ENCODE results near the gene DLG5. TPM values are rescaled to one million over a fixed set of nuclear protein-coding genes. Genes with fewer than 3 reads are reported as not detected.

DLG5 gene, protein sequence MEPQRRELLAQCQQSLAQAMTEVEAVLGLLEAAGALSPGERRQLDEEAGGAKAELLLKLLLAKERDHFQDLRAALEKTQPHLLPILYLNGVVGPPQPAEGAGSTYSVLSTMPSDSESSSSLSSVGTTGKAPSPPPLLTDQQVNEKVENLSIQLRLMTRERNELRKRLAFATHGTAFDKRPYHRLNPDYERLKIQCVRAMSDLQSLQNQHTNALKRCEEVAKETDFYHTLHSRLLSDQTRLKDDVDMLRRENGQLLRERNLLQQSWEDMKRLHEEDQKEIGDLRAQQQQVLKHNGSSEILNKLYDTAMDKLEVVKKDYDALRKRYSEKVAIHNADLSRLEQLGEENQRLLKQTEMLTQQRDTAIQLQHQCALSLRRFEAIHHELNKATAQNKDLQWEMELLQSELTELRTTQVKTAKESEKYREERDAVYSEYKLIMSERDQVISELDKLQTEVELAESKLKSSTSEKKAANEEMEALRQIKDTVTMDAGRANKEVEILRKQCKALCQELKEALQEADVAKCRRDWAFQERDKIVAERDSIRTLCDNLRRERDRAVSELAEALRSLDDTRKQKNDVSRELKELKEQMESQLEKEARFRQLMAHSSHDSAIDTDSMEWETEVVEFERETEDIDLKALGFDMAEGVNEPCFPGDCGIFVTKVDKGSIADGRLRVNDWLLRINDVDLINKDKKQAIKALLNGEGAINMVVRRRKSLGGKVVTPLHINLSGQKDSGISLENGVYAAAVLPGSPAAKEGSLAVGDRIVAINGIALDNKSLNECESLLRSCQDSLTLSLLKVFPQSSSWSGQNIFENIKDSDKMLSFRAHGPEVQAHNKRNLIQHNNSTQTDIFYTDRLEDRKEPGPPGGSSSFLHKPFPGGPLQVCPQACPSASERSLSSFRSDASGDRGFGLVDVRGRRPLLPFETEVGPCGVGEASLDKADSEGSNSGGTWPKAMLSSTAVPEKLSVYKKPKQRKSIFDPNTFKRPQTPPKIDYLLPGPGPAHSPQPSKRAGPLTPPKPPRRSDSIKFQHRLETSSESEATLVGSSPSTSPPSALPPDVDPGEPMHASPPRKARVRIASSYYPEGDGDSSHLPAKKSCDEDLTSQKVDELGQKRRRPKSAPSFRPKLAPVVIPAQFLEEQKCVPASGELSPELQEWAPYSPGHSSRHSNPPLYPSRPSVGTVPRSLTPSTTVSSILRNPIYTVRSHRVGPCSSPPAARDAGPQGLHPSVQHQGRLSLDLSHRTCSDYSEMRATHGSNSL (N-terminal part only)
- total RNA-seq = 1 to 10 TPM; 4.8 to 5.0 TPM

DNA sequence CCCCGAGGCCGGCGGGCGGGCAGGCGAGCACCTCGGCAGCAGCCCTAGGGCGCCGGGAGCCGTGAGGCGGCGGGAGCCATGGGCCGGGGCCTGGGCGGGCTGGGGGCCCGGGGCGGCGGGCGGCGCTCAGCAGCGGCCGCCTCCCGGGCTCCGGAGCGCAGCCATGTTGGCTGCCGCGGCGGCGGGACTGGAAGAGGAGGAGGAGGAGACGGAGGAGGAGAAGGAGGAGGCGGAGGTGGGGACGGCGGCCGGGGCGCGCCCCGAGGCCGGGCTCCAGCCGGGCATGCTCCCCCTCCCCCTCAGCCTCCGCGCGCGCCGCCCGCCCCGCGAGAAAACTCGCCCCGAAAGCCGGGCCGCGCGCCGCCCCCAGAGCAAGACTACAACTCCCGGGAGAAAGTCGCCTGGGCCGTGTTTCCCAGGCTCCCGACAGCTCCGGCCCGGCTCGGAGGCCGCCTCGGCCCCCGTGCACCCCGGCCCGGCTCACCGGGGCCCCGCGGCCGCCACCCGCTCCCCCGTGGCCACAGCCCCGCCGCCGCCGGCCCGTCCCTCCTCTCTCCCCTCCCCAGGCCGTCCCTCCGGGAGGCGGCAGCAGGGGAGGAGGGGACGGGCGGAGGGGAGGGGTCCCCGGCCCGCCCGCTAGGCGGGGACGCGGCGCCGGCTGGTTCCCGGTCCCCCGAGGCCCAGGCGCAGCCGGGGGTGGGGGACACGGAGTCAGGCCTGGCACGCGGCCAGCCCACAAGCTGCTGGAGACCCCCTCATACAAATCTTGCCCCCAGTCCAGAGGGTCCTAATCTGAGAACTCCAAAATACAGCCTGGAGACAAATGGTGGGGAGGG is at the start of gene DLG5:
DLG5 (minus strand) TSS at position 190 of the 836 bp plus-strand sequence. CDS start 235 bp downstream, outside the sequence.
- POLR2A ChIA-PET = no interaction called here
- Mint-ChIP-seq H3K27me3 (peaks cover 53% of the 10 kb centered on the region), H3K4me1 (peaks cover 11% of the 10 kb centered on the region), H3K9me3 (no peaks in the 10 kb centered on the region), H3K4me3 (peak within 1 kb of the TSS; percentile 73), H3K27ac (no peak within 1 kb of the TSS), H3K36me3 (no peaks in the 10 kb centered on the region)
- DNase-seq = peak; percentile 66
- ATAC-seq (ENCODE audit: low read depth) = peak; percentile 69

DNA sequence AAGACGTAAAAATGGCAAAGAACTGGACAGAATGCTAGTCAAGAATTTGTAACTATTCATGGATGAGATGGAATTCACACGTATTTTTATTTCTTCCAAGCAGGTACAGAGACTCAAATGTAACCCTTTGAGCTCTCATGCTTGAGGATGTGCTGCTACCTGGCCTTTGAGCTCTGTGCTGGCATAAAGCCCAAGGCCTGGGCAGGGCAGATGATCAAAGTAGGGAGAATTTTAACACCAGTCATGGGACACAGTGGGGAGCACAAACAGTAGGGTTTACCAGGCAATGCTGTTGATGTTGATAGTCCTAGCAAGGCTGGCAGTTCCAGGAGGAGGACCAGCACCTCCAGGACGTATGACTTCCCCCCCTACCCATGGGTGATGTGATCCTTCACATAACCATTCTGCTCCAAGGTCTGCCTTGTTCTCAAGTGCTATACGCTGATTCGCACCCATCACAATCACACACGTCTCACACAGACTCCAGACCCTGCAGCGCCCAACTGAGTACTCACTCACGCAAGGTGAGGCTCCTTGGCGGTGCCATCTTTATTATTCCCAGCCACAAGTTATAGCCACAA is 48.6 kb upstream of the DLG5 start:
- Mint-ChIP-seq H3K27ac (no peak overlapping the region), H3K27me3 (no peaks in the 10 kb centered on the region), H3K4me3 (no peak overlapping the region), H3K4me1 (peaks cover 10% of the 10 kb centered on the region), H3K9me3 (no peaks in the 10 kb centered on the region), H3K36me3 (peaks cover 7% of the 10 kb centered on the region)
- ATAC-seq (ENCODE audit: low read depth) (no peak), DNase-seq (no peak)
- POLR2A ChIA-PET = no interaction called here

DNA sequence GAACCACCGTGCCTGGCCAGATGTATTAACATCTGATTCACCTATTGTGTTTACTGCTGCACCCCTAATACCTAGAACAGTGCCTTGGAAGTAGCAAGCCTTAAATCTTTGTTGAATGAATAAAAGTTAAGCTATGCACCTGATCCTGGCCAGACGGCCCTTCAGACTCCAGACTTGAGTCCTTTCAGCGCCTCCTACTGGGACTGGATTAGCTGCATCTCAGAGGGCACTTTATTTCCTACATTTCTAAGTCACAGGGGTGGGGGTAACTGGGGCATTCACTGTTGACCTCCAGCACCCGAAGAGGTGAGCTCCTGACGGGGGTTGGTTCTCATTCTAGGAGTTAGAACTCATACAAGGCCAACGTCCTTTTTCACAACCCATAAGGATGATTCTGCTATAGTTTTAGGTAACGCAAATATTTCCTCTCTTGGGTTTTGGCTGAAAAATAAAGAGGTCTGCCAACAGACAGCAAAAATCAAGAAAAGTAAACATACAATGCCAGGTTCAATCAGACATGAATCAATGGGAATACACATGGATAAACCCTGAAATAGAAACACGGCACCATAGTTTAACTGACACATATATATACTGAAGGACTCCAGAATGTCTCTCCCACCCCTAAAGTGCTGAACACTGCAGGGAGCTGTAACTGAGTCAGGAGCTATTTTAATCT is 48.0 kb upstream of the DLG5 start:
- H3K9me3 Mint-ChIP-seq = no peaks in the 10 kb centered on the region
- H3K27ac Mint-ChIP-seq = no peak overlapping the region
- no peak overlapping the region for H3K4me3 Mint-ChIP-seq
- POLR2A ChIA-PET = no interaction called here
- no peaks in the 10 kb centered on the region for H3K27me3 Mint-ChIP-seq
- DNase-seq = no peak
- ATAC-seq (ENCODE audit: low read depth) = no peak
- H3K4me1 Mint-ChIP-seq = peaks cover 10% of the 10 kb centered on the region
- peaks cover 7% of the 10 kb centered on the region for H3K36me3 Mint-ChIP-seq

DNA sequence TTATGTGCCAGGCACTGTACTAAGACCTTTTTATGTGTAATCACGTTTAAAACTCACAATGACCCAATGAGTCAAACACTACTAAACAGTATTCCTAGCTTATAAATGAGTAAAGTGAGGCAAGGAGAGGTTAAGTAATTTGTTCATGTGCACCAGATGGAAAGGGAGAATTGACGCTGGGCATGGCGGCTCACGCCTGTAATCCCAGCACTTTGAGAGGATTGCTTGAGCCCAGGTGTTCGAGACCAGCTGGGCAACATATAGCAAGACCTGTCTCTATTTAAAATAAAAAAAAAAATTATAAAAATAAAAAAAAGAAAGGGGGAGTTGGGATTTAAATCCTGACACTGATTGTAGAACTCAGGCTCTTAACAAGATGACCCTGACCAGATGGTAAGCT is 46.7 kb upstream of the DLG5 start:
- POLR2A ChIA-PET = no interaction called here
- Mint-ChIP-seq H3K27ac (no peak overlapping the region), H3K4me3 (no peak overlapping the region), H3K4me1 (peaks cover 10% of the 10 kb centered on the region), H3K36me3 (peaks cover 10% of the 10 kb centered on the region), H3K9me3 (no peaks in the 10 kb centered on the region), H3K27me3 (no peaks in the 10 kb centered on the region)
- ATAC-seq (ENCODE audit: low read depth) = no peak
- no peak for DNase-seq

DNA sequence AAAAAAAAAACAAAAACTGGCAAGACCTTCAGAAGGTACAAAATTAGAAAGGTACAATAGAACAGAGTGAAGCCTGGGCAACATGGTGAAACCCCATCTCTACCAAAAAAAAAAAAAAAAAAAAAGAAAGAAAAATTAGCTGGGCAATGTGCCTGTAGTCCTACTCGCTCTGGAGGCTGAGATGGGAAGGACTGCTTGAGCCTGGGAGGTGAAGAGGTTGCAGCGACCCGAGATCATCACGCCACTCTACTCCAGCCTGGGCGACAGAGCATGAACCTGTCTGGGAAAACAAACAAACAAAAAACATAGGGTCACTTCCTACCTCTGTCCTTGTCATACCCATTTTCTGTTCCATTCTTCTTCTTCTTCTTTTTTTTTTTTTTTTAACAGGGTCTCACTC is 45.6 kb upstream of the DLG5 start:
- H3K4me3 Mint-ChIP-seq = no peak overlapping the region
- no peak for ATAC-seq (ENCODE audit: low read depth)
- peaks cover 10% of the 10 kb centered on the region for H3K4me1 Mint-ChIP-seq
- H3K9me3 Mint-ChIP-seq = no peaks in the 10 kb centered on the region
- no peaks in the 10 kb centered on the region for H3K27me3 Mint-ChIP-seq
- no peak overlapping the region for H3K27ac Mint-ChIP-seq
- POLR2A ChIA-PET = interaction anchor here (0.7 kb wide), 1 partner anchor 1152 kb away, joined by 5 read pairs; no protein-coding TSS in a partner anchor
- H3K36me3 Mint-ChIP-seq = peaks cover 6% of the 10 kb centered on the region
- no peak for DNase-seq

- POLR2A ChIA-PET = interaction anchor here (0.7 kb wide), 1 partner anchor 229 kb away, joined by 3 read pairs; no protein-coding TSS in a partner anchor
- H3K36me3 Mint-ChIP-seq = peaks cover 6% of the 10 kb centered on the region
- no peak for DNase-seq
- no peak overlapping the region for H3K27ac Mint-ChIP-seq
- ATAC-seq (ENCODE audit: low read depth) = no peak
- no peaks in the 10 kb centered on the region for H3K27me3 Mint-ChIP-seq
- no peaks in the 10 kb centered on the region for H3K9me3 Mint-ChIP-seq
- H3K4me1 Mint-ChIP-seq = peaks cover 10% of the 10 kb centered on the region
- no peak overlapping the region for H3K4me3 Mint-ChIP-seq
Observed at GRCh38 chr10:77971804-77972144, 45.2 kb upstream of the DLG5 start.

DNA sequence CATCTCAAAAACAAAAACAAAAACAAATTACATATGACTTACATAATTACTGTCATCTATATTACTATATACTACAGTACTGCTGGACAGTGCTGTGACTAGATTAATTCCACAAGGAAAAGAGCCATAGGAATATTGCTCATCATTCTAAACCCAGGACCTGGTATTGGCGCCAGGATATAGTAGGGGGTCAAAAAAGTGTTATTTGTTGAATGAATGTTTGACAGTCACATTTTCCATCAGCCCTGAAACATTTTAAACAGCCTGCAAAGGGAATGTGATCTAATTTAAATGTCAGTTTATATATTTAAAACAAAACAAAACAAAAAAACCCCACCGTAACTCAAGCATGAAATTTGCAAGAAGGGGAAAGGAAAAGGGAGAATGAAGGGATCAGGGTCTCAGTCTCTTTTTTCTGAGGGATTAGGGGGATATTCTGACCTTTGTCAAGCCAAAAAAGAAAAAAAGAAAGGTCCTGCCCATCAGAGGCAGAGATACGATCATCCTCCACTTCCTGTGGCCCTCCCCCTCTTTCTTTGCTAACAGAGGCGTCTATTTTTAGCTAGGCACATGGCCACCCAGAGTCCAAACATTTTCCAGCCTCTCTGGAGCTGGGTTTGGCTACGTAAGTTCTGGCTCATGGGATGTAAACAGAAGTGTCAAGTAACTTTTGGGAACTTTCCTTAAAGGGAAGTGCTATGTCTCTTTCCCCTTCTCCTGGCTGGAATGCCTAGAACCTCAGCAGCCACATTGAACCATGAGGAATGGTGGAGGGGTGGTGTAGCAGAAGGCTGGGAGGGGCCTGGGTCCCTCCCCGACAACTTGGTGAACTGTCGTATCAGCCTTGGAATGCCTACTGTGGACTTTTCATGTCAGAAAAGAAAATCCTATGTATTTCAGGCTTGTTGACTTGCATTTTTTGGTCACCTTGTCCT is 44.6 kb upstream of the DLG5 start:
- Mint-ChIP-seq H3K4me3 (no peak overlapping the region), H3K27me3 (no peaks in the 10 kb centered on the region), H3K9me3 (no peaks in the 10 kb centered on the region), H3K27ac (peak overlapping the region; percentile 36), H3K36me3 (peaks cover 3% of the 10 kb centered on the region), H3K4me1 (peaks cover 10% of the 10 kb centered on the region)
- ATAC-seq (ENCODE audit: low read depth) = no peak
- no peak for DNase-seq
- POLR2A ChIA-PET = interaction anchor here (0.7 kb wide), 1 partner anchor 230 kb away, joined by 3 read pairs; no protein-coding TSS in a partner anchor

DNA sequence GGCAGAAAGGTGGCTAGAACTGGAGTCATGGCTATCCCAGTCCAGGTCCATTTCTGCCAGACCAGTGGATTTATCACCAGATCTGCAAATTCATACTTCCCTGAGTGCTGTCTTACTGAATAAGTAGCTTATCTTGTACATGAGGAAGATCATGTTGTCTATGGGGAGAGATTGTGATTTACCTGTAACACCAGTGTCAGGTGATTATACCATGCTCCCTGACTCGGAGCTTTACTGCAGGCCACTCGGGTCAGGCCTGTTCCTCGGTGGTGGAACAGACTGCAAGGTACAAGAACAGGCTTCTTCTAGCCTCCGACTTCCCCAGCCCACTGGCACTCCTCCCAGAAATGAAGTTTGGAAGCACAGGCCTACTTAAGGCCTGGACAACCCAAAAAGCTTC is 42.6 kb upstream of the DLG5 start:
- ATAC-seq (ENCODE audit: low read depth) (no peak), DNase-seq (no peak)
- peaks cover 10% of the 10 kb centered on the region for H3K4me1 Mint-ChIP-seq
- no peak overlapping the region for H3K27ac Mint-ChIP-seq
- POLR2A ChIA-PET = no interaction called here
- H3K27me3 Mint-ChIP-seq = no peaks in the 10 kb centered on the region
- H3K36me3 Mint-ChIP-seq = peaks cover 3% of the 10 kb centered on the region
- H3K9me3 Mint-ChIP-seq = peaks cover 3% of the 10 kb centered on the region
- no peak overlapping the region for H3K4me3 Mint-ChIP-seq

DNA sequence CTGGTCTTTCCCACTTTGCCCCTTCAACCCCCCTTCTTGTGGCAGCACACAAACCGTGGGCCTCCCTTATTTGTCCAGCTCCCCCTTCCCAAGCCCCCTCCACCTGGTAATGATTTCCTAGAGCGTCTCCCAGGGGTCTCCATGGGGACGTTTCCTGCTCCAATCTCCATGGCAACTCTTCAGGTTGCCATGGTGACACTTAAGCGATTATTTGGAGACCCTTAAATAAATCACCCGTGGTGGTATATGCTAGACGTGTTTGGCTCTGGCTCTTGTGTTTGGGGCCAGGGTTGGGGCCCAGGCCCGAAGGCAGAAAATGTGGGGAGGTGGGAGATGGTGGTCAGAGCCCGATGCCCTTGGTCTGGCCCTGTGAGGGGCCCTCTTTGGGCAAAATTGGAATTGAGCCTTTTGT is 41.1 kb upstream of the DLG5 start:
- DNase-seq (no peak), ATAC-seq (ENCODE audit: low read depth) (no peak)
- Mint-ChIP-seq H3K27me3 (no peaks in the 10 kb centered on the region), H3K9me3 (peaks cover 5% of the 10 kb centered on the region), H3K27ac (no peak overlapping the region), H3K4me3 (no peak overlapping the region), H3K36me3 (peaks cover 3% of the 10 kb centered on the region), H3K4me1 (peaks cover 10% of the 10 kb centered on the region)
- POLR2A ChIA-PET = no interaction called here

- H3K27me3 Mint-ChIP-seq = no peaks in the 10 kb centered on the region
- peaks cover 3% of the 10 kb centered on the region for H3K36me3 Mint-ChIP-seq
- peaks cover 5% of the 10 kb centered on the region for H3K9me3 Mint-ChIP-seq
- H3K27ac Mint-ChIP-seq = no peak overlapping the region
- ATAC-seq (ENCODE audit: low read depth) (no peak), DNase-seq (no peak)
- POLR2A ChIA-PET = no interaction called here
- no peak overlapping the region for H3K4me3 Mint-ChIP-seq
- H3K4me1 Mint-ChIP-seq = no peaks in the 10 kb centered on the region
Observed at GRCh38 chr10:77965294-77965693, 38.7 kb upstream of the DLG5 start.

GRCh38 chr10:77964811-77965210 is 38.3 kb upstream of the DLG5 start:
- Mint-ChIP-seq H3K9me3 (peaks cover 5% of the 10 kb centered on the region), H3K4me3 (no peak overlapping the region), H3K27me3 (no peaks in the 10 kb centered on the region), H3K36me3 (peaks cover 3% of the 10 kb centered on the region), H3K4me1 (no peaks in the 10 kb centered on the region), H3K27ac (no peak overlapping the region)
- DNase-seq = no peak
- no peak for ATAC-seq (ENCODE audit: low read depth)
- POLR2A ChIA-PET = no interaction called here
